Measurements from ENCODE around the gene DCXR.

DNA sequence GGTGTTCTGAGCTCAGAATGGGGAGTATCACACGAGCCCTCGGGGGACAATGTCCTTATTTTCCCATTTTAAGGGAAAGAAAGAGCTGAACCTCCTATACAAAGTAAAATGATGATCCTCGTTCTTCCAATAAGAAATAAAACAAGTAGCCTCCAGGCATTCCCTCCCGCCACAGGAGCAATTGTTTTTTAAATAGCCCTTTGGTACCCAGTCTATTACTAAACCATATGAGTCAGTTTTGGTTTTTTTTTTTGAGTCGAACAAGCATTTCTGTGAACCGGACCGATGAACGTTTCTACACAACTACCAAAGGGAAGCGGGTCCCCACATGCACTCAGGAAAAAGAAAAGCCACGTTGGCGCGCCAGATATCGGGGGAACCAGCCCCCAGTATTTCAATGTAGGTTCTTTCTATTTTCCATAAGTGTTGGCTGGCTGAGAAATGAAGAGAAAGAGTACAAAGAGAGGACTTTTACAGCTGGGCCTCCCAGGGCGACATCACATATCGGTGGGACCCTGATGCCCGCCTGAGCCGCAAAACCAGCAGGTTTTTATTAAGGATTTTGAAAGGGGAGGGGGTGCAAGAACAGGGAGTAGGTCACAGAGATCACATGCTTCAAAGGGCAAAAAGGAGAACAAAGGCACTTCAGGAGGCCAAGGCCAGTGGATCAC, 3.8 kb upstream of the DCXR start:
- no peak for TF ChIP-seq EZH2 (IDR thresholded peaks at IDR 0.05; ENCODE audit: insufficient read depth, poor library complexity, severe bottlenecking)
- TF ChIP-seq EZH2phosphoT487 (IDR thresholded peaks at IDR 0.05; ENCODE audit: insufficient read depth, low read depth) = no peak
